Esophagus (tissue), 2 donors: Measurements from ENCODE around the gene TJP2. TPM values are rescaled to one million over a fixed set of nuclear protein-coding genes. Genes with fewer than 3 reads are reported as not detected.
"Not testable (repeated sequence)": the region's sequence is repeated elsewhere in the genome, so short reads cannot be mapped to it uniquely, and the experiment has no call there.

ENCODE experiments used
- H3K27ac ChIP-seq, 2 donors: one replicate each; pipeline ENCODE4 v1.5.1; 2013; ENCODE audit warnings: low read depth in 2 of 2, mild to moderate bottlenecking in 2 of 2, inconsistent platforms in 1 of 2, low read length in 1 of 2, moderate library complexity in 1 of 2
- H3K27me3 ChIP-seq, 2 donors: one replicate each; pipeline ENCODE4 v1.6.1; 2013; ENCODE audit warnings: low read length in 2 of 2, control low read depth in 1 of 2, mild to moderate bottlenecking in 1 of 2; ENCODE audit not compliant: insufficient read depth in 2 of 2, control insufficient read depth in 1 of 2
- H3K36me3 ChIP-seq, 2 donors: one replicate each; pipeline ENCODE4 v1.6.1; 2013; ENCODE audit warnings: low read length in 1 of 2; ENCODE audit not compliant: control insufficient read depth in 2 of 2, insufficient read depth in 2 of 2
- H3K4me1 ChIP-seq, 2 donors: one replicate each; pipeline ENCODE4 v1.6.1; 2013; ENCODE audit warnings: low read length in 1 of 2; ENCODE audit not compliant: control insufficient read depth in 2 of 2, insufficient read depth in 2 of 2
- H3K4me3 ChIP-seq, 2 donors: one replicate each; pipeline ENCODE4 v1.5.1; 2013; ENCODE audit warnings: low read length in 2 of 2, mild to moderate bottlenecking in 2 of 2, low read depth in 1 of 2, moderate library complexity in 1 of 2
- H3K9me3 ChIP-seq, 2 donors: one replicate each; pipeline ENCODE4 v1.6.1; 2013; ENCODE audit warnings: mild to moderate bottlenecking in 2 of 2, low read depth in 1 of 2, low read length in 1 of 2, moderate library complexity in 1 of 2; ENCODE audit not compliant: control insufficient read depth in 2 of 2, insufficient read depth in 1 of 2
- WGBS, 2 donors: extraction: QIAGEN DNeasy Blood & Tissue Kit; methylation state at CpG; one replicate each; pipeline ENCODE4 v1.1.7; 2013; 5-methylcytosine and 5-hydroxymethylcytosine counted together
- polyA plus RNA-seq, 2 donors: library from polyadenylated mRNA; stranded (reverse); fragments of 200-250 nt; gene quantifications; one replicate each; pipeline ENCODE4 v1.2.3, GENCODE V29; 2013
- donor health status: healthy with polysubstance abuse.
- donor health status: Bipolar disorder and iron deficiency.

The TJP2 gene
- polyA plus RNA-seq, 2 donors: 61.5 to 63.9 TPM

DNA sequence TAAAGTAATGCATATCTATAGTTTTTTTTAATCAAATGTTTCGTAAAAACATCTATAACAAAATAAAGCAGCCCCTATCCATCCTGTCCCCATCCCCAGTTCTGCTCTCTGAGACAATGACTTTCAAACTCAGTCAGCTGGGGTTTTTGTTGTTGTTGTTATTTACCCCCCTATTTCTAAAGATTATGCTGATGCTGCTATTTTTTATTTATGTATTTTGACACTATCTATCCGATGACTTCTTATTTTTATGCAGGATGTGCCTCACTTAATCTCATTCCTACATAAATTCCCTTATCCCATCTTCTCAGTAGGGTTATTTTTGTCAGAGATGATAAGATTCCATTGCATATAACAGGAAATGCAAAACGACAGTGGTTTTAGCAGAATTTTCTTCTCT, 105.7 kb downstream of the TJP2 start:
- no peaks in the 10 kb centered on the region for H3K27me3 ChIP-seq
- WGBS, 2 donors: 51 to 65% methylated on average over 3 of the region's 3 CpGs
- H3K27ac ChIP-seq: no peak overlapping the region
- no peaks in the 10 kb centered on the region for H3K9me3 ChIP-seq
- H3K36me3 ChIP-seq: no peaks in the 10 kb centered on the region
- no peaks in the 10 kb centered on the region for H3K4me1 ChIP-seq
- no peak overlapping the region for H3K4me3 ChIP-seq

DNA sequence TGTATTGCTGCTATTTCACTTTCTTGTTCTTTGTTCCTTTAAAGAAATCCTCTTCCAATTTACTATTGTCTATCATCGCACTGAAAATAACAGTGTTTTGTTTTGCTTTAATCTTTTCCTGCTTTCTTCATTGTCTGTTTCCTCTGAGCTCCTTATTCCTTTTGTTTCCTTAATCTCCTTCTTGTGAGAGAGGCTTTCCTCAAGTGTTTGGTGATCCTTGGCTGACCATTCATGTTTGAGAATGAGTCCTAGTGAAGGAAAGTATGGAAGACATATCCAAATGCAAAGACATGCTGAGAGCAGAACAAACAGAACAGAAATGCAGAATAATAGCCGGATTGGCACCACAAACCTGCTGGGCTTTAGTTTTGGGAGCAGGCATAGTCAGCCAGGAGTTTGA, 108.9 kb downstream of the TJP2 start:
- WGBS, 2 donors: 54 to 55% methylated on average over 2 of the region's 2 CpGs
- H3K27ac ChIP-seq: no peak overlapping the region
- no peaks in the 10 kb centered on the region for H3K27me3 ChIP-seq
- no peaks in the 10 kb centered on the region for H3K36me3 ChIP-seq
- H3K4me3 ChIP-seq: no peak overlapping the region
- no peaks in the 10 kb centered on the region for H3K4me1 ChIP-seq
- no peaks in the 10 kb centered on the region for H3K9me3 ChIP-seq

DNA sequence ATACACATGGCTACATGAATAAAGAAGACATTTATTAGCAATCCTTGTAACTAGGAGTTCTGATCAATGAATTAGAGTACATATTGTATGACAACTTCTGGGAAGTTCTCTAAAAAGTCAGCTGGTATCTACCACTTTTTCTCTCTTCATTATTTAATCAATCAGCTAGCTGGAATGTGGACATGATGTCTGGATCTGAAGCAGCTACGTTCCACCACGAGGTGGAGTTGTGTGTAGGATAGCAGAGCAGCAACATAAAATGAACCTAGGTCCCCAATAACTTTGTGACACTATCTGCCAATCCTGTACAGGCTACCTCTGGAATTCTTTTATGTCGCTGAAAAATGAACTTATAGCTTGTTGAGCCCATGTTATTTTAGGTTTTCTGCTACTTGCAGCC, 118.0 kb downstream of the TJP2 start:
- Histone ChIP-seq H3K27ac (no peak overlapping the region), H3K27me3 (no peaks in the 10 kb centered on the region), H3K9me3 (no peaks in the 10 kb centered on the region), H3K4me3 (no peak overlapping the region), H3K4me1 (no peaks in the 10 kb centered on the region), H3K36me3 (no peaks in the 10 kb centered on the region)
- WGBS, 2 donors: 90 to 91% methylated on average over 3 of the region's 3 CpGs

DNA sequence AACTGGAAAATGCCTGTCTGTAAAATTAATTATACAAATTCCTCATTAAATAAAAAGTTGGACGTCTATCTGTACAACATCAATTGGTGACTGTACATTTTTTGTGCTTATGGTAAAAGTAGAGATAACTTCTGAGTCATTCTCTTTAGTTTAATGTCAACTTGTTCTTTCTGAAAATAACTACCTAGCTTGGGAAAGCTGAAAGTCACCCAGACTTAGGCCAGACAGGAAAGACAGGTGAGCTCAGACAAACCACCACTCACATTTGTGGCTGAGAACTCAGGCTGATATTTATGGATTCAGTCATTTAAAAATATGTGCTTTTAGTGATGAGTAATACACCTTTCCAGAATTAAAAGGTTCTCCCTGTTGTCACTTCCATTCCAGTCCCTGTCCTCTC, 119.1 kb downstream of the TJP2 start:
- Histone ChIP-seq H3K4me3 (no peak overlapping the region), H3K27ac (no peak overlapping the region), H3K36me3 (no peaks in the 10 kb centered on the region), H3K9me3 (no peaks in the 10 kb centered on the region), H3K27me3 (no peaks in the 10 kb centered on the region), H3K4me1 (no peaks in the 10 kb centered on the region)
- 35 to 36% methylated on average over 1 of the region's 1 CpG for WGBS, 2 donors

DNA sequence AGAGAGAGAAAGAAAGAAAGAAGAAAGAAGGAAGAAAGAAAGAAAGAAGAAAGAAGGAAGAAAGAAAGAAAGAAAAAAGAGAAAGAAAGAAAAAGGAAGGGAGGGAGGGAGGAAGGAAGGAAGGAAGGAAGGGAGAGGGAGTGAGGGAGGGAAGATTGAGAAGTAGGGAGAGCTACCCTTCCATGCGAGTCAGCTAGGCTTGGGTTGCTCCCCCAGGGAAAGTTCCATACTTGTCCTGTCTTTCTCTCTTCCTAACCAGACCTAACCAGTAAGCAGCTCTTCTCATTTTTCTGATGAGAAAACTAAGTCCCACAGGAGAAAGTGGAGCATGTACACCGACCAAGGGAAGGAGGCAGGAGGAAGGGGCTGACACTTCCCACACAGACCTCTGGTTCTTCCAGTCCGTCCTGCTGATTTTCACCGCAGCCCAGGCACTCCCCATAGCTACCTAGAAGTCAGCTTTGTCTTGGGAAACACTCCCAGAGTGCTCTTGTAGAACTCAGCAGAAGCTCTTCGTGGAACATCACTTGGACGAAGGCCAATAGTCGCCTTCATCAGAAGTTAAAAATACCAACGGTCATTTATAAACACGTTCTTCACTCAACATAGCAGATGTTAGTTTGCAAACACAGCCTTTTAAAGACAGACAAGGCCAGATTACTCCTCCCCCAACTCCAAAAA, 121.9 kb downstream of the TJP2 start:
- Histone ChIP-seq H3K4me3 (no peak overlapping the region), H3K27me3 (no peaks in the 10 kb centered on the region), H3K4me1 (no peaks in the 10 kb centered on the region), H3K36me3 (no peaks in the 10 kb centered on the region), H3K27ac (peak overlapping the region in 1 of 2 donors; percentile 29), H3K9me3 (no peaks in the 10 kb centered on the region)
- WGBS, 2 donors: 56 to 62% methylated on average over 9 of the region's 9 CpGs

DNA sequence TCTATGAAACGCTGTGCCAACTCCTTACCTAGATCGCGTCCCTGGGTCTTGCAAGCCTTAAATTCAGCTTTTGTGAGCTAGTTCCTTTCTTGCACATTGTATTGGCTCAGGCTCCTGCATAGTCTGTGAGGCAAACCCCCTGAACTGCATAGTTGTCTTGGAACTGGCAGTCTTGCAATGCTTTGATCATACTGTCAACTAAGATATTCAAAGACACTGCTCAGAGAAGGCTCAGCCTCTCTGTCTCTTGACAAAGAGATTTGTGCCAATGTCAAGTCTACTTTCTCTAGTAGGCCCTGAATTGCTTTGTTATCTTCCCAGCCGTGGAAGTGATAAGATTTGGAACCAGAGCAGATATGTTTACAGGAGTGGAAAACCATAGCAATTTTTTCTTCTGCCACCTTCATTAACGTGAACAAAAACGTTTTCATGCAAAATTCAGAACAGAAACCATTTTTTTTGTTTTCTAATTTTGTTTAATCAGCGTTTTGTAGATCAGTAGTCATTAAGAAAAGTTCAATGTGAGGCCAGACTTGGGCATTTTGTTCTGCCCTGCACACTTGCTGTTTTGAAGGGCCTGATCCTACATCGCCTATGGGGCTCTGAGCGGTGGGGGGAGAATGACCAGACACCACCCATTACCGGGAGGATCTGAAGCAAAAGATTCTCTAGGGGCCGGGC, 123.4 kb downstream of the TJP2 start:
- H3K9me3 ChIP-seq: no peaks in the 10 kb centered on the region
- H3K4me1 ChIP-seq: no peaks in the 10 kb centered on the region
- no peak overlapping the region for H3K4me3 ChIP-seq
- H3K27me3 ChIP-seq: no peaks in the 10 kb centered on the region
- H3K36me3 ChIP-seq: no peaks in the 10 kb centered on the region
- 71 to 72% methylated on average over 11 of the region's 11 CpGs for WGBS, 2 donors
- H3K27ac ChIP-seq: no peak overlapping the region

DNA sequence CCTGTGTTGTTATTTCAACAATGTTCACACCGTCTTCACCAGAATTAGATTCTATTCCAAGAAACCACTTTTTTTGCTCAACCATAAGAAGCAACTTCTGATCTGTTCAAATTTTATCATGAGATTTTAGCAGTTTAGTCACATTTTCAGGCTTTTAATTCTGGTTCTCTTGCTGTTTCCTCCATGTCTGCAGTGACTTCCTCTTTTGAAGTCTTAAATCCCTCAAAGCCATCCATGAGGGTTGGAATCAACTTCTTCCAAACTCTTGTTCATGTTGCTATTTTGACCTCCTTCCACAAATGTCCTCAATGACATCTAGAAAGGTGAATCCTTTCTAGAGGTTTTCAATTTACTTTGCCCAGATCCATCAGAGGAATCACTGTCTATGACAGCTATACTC, 125.2 kb downstream of the TJP2 start:
- no peaks in the 10 kb centered on the region for H3K9me3 ChIP-seq
- H3K4me3 ChIP-seq: no peak overlapping the region
- no peaks in the 10 kb centered on the region for H3K27me3 ChIP-seq
- 61 to 79% methylated on average over 1 of the region's 1 CpG for WGBS, 2 donors
- no peaks in the 10 kb centered on the region for H3K36me3 ChIP-seq
- H3K27ac ChIP-seq: no peak overlapping the region
- no peaks in the 10 kb centered on the region for H3K4me1 ChIP-seq

DNA sequence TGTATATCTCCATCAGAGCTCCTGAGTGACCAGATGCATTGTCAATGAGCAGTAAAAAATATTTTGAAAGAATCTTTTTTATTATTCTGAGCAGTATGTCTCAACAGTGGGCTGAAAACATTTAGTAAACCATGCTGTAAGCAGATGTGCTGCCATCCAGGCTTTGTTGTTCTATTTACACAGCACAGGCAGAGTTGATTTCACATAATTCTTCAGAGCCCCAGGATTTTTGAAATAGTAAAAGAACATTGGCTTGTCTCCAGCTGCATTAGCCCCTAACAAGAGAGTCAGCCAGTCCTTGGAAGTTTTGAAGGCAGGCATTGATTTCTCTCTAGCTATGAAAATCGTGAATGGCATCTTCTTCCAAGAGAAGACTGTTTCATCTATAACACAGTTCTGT, 125.7 kb downstream of the TJP2 start:
- Histone ChIP-seq H3K4me3 (no peak overlapping the region), H3K9me3 (no peaks in the 10 kb centered on the region), H3K27ac (no peak overlapping the region), H3K4me1 (no peaks in the 10 kb centered on the region), H3K27me3 (no peaks in the 10 kb centered on the region), H3K36me3 (no peaks in the 10 kb centered on the region)
- 27 to 35% methylated on average over 1 of the region's 1 CpG for WGBS, 2 donors

DNA sequence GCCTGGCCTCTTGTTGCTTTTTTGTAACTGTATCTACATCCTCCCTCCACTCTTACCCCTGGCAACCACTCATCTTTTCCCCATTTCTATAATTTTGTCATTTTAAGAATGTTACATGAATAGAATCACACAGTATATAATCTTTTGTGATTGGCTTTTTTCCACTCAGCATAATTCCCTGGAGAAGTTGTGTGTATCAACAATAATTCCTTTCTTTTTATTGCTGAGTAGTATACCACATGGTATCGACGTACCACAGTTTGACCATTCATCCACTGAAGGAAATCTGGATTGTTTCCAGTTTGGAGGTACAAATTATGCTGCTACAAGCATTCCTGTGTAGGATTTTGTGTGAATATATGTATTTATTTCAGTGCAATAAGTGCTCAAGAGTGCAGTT, 129.3 kb downstream of the TJP2 start:
- Histone ChIP-seq H3K27me3 (no peaks in the 10 kb centered on the region), H3K4me3 (no peak overlapping the region), H3K36me3 (no peaks in the 10 kb centered on the region), H3K9me3 (no peaks in the 10 kb centered on the region), H3K4me1 (no peaks in the 10 kb centered on the region), H3K27ac (no peak overlapping the region)
- WGBS, 2 donors: 85 to 89% methylated on average over 2 of the region's 2 CpGs

DNA sequence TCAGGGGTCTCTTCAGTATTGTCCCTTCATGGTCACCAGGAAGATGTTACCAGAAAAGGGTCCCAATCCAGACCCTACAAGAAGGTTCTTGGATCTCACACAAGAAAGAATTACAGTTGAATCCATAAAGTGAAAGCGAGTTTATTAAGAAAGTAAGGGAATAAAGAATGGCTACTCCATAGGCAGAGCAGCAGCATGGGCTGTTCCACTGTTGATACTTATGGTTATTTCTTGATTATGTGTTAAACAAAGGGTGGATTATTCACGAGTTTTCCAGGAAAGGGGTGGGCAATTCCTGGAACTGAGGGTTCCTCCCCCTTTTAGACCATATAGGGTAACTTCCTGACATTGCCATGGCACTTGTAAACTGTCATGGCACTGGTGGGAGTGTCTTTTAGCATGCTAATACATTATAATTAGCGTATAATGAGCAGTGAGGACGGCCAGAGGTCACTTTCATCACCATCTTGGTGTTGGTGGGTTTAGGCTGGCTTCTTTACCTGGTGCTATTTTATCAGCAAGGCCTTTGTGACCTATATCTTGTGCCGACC, 132.9 kb downstream of the TJP2 start:
- H3K4me1 ChIP-seq, H3K9me3 ChIP-seq, H3K36me3 ChIP-seq, H3K4me3 ChIP-seq, H3K27me3 ChIP-seq, H3K27ac ChIP-seq: not testable (repeated sequence)
- WGBS, 2 donors: 77 to 80% methylated on average over 5 of the region's 5 CpGs
